Glomerular visceral epithelial cell (primary cell): Measurements from ENCODE around the gene ARHGEF5.
"Not testable (repeated sequence)": the region's sequence is repeated elsewhere in the genome, so short reads cannot be mapped to it uniquely, and the experiment has no call there.

Source experiments
- DNase-seq: peaks from one replicate; pipeline ENCODE4 v3.0.0-alpha.2; 2016; ENCODE audit errors: extremely low spot score

ARHGEF5 gene

DNA sequence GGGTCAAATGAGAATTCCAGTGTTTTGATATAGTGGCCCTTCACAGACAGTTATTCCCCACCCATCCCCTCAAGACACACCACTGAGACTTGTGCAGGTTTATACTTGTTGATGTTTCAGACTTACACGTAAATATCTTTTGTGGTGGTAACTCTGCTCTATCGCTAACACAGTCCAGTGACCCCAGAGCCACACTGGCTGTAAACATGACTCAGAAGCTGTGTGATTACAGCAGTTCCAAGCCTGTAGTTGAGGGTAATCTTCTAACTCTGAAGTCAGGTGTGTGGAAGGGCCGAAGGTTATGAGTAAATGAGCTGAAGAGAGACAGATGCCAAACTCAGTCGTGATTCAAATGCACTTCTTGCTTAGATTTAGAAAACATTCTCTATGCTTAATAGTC lies 28.9 kb downstream of the ARHGEF5 start:
- peak; percentile 81 for DNase-seq

DNA sequence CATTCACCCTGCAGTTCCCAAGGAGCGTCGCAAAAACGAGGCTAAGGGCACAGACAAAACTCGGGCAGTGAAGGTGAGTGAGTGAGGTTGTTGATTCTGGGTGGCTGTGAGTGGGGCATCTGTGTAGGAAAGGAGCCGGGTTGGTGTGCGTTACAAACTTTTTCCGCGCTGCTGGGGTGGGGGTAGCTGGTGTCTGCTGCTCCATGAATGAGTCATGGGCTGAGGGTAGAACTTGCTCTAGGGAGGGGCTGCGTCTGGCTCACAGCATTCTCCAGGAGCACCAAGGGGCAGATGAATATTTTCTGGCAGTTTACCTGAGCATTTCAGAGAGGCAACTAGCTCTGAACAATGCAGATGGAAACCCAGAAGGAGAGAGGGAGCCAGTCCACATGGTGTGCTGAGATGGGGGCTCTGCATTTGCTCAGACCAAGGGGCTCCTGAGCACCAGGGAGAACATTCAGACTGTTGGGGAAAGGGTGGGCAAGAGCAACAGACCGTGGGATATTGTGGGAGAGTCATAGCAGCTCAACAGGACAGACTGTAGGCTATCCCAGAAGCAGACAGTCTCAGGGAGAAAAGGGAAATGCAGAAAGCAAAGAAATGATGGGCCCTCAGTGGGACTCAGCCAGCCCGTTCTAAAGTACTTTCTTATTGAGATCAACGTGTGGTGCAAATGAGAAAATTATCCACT lies 29.5 kb downstream of the ARHGEF5 start:
- DNase-seq = peak; percentile 84

DNA sequence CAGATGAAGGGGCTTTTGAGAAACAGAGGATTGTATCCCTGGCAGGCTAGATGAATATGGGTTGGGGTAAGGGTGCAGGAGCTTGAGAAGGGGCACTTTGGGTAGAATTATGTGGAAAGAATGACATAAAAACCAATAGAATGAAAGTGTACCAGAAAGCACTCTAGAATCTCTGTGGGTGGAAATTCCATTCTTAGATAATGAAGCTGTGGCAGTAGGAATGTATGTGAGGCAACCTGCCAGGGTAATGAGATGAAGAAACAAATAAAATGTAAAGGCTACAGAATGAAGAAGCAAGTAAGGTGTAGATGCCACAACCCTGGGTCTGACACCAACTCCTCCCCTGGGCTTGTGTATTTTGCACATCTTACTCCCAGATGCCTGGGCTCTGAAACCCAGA lies 31.5 kb downstream of the ARHGEF5 start:
- DNase-seq = peak; percentile 74

DNA sequence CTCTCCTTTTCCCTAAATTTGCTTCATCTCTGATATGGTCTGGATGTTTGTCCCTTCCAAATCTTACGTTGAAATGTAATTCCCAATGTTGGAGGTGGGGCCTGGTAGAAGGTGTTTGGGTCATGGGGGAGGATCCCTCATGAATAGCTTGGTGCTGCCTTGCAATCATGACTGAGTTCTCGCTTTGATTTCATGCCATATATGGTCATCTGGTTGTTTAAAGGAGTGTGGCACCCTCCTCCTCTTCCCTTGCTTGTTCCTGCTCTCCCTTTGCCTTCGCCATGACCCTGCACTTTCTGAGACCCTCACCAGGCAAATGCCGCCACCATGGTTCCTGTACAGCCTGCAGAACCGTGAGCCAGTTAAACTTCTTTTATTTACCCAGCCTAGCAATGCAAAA lies 33.7 kb downstream of the ARHGEF5 start:
- no peak for DNase-seq

DNA sequence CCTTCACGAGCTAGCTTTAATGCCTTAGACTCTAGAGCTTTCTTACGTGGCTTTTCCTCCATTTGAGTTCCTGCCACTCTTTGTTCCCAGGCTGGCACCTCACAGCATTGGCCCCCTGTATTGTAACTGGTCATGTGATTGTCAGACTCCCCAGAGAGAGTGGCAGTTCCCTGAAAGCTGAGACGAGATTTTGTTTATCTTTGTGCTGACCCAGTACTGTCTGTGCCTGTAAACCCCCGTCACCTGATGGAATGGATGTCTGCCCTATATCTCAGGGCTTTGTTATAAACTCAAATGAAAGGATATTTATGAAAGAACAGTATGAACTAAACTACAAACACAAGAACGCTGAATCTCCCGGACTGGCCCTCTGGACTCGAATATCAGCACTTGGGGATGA lies 35.3 kb downstream of the ARHGEF5 start:
- no peak for DNase-seq

DNA sequence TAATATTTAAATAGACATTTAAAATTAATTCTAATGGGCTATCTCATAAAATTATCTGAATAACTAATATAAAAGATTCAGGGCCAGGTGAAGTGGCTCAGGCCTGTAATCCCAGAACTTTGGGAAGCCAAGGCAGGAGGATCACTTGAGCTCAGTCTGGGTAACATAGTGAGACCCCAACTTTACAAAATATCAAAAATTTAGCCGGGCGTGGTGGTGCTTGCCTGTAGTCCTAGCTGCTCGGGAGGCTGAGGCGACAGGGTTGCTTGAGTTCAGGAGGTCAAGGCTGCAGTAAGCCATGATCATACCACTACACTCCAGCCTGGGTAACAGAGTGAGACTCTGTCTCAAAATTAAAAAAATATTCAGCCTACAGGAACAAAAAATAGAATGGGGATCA lies 35.8 kb downstream of the ARHGEF5 start:
- DNase-seq = no peak

DNA sequence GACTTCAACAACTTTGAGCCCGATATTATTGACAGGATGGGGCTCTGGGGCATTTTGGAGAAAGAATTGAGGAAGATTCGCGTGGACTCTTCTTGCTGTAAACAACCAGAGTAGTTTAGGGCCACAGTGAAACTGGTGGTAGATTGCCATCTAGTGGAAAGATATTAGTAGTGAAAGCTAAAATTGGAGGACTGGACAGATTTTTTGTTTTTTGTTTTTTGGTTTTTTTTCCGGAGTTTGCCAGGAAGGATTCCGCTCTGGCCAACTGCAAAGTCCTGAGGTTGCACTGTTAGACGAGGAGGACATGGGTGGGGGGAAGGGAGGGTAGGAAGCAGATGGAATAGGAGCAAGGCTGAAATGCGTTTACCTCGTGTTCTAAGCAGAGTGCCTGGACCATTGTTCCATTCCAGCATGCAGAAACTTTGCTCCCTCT lies 36.6 kb downstream of the ARHGEF5 start:
- DNase-seq = peak; percentile 49

DNA sequence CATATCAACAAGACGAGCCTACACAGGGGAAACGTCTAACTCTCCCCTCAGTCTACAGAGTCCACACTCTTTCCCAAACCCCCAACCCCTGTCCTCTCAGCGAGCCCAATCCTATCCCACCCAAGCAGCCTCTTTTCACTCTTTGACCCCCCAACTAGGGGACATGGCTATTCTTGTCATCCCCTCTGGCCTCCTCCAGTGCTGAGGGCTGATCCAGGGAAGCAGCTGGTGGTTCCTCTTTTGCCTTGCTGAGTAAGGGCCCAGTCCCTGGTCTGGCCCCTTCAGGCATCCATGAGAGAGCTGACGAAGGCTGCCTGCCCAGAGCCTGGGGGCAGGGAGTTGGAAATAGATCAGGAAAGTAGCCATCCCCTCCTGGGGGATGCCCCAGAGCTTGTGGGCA lies 41.9 kb downstream of the ARHGEF5 start:
- DNase-seq = no peak

DNA sequence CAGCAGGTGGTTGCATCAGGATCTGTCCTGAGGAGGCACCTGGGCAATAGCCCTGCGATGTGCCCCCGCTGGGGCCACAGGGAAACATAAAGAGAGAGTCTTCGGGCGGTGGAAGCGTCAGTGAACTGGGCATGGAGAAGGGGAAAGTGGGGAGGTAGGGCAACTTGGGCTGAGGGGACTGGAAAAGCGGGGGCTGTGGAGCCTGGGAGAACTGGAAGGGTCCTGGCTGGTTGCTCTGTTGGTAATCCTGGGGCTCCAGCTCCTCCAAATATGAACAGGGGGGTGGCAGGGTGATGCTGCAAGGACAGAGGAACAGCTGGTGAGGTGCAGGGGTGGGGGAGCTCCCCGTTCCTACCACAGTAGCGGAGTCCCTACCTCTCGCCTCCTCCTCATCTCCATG lies 43.1 kb downstream of the ARHGEF5 start:
- no peak for DNase-seq

DNA sequence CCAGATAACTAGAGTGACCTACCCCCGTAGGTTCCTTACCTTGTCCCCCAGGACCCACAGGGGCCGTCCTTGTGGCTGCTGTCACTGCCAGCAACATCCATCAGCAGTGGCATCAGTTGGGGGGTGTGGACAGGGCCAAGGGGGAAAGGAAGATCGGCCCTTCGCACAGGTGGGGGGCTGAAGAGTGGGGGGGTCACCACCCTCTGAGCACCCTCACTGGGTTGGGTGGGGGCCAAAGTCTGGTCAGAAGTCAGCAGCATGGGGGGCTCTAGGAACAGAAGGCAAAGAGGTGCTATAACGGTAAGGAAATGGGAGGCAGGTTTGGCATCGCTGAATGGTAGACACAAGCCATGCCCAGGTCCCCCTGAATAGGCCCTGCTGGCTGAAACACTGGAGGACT lies 43.7 kb downstream of the ARHGEF5 start:
- DNase-seq = no peak

DNA sequence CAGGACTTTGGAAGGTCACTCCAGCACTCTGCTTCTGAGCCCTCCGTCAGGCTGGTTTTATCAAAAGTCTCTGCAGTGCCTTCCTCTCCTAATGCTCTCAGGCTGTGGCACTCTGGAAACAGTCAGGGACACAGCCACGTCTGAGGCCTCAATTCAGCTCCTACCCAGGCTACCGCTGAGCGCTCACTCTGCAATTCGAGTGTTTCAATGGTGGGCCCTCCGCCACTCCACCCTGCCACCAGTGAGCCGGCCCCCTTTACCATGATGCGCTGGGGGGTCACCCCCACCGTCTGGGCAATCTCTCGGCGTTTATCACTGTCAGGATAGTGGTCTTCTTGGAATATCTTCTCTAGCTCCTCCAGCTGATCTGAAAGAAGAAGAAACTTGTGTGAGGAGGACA lies 44.7 kb downstream of the ARHGEF5 start:
- no peak for DNase-seq

DNA sequence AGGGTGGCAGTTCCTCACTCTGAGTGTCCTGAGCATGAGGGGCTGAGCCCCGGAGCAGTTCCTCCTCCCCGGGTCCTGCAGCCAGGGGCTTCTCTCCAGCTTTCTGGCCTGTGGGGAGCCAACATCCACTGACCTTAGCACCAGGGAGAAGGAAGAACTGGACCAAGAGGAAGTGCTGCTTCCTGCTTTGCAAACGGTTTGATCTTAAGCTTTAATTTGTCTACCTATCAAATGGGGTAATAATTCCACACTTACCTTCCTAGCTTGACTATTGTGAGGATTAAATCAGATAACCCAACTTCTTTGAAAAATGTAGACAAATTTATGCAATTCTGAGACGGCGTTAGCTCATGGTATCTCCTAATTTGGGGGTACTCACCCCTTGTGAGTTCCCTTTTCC lies 46.3 kb downstream of the ARHGEF5 start:
- DNase-seq = no peak

DNA sequence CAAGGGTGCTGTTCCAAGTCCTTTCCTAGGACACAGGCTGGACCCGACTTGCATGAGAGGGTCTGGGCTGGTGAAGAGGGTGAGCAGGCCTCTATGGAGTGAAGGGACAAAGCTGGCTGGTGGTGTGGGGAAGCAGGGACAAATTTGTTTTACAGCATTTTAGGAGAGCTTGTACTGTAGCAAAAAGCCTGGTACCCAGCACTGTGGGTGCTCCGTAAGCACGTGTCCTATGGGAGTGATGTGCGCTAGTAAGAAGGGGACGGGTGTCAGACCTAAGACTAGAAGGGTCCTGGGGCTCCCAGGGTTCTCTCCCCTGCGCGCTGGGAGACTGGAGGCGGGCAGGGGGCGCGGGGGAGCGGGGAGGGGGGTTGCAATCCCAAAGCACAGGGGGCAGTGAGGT lies 47.9 kb downstream of the ARHGEF5 start:
- DNase-seq = no peak

DNA sequence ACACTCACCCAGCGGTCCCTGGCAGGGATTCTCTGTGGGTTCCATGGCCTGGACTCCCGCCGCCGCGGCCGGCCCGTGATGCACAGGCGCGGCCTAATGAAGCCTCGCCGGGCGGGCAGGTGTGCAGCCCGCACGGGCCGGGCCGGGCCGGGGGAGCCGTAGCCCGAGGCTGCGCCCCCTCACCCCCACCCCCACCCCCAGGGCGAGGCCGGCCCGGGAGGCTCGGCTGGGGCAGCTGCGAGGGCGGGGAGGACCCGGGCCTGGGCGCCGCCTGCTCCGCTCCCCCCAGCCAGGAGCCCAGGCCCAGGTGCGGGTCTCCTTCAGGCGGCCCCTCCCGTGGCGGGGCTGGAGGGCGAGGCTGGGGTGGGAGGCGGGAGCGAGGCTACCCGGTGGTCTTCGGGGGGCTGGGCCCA lies 48.5 kb downstream of the ARHGEF5 start, which contains the start of gene NOBOX:
TSS of gene NOBOX (minus strand) at position 45 of the 413 bp plus-strand sequence.
- no peak for DNase-seq

DNA sequence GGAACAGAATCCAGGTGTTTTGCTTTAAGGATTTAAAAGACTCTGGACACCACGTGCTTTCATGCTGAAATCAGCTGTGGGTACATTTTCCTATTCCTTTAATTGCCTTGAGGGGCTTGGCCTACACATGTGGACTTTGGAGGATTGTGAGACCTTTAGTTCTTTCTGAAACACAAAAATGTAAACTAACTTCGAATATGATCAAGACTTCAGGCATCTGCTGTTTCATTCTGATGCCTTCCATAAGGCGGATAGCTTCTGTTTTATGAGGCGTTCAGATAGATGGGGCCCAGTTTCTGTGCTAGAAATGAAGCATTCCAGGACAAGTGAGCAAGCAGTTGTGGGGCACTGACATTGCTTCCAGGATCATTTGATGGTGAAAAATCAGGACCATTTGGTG lies 49.7 kb downstream of the ARHGEF5 start:
- no peak for DNase-seq

DNA sequence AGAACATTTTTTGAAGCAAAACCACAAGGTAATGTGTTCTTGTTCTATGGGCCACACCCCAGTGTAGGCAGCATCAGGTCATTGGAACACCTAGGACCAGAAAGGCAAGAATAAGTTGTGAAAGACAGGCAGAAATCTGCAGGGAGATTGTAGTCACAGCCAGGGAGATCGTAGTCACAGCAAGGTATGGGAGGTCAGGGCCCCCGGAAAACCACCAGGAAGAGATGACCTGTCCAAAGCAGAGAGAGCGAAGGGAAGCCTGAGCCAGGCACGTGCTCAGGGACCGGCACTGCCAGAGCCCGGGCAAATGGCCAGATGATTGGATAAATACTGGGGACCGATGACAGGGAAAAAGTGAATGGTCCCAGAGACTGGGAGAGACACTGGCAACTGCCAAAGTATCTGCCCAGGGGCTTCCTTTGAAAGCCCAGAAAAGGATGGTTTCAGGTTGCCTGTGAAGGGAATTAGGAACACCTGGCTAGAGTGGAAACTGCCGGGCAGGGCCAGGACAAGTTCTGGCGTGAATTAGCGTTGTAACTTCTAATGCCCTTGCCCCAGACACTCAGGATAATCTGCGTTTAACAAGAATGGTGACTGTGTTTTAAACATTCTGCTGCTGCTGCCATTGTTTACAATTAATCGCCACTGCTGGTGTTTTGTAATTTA lies 52.2 kb downstream of the ARHGEF5 start:
- DNase-seq = no peak

DNA sequence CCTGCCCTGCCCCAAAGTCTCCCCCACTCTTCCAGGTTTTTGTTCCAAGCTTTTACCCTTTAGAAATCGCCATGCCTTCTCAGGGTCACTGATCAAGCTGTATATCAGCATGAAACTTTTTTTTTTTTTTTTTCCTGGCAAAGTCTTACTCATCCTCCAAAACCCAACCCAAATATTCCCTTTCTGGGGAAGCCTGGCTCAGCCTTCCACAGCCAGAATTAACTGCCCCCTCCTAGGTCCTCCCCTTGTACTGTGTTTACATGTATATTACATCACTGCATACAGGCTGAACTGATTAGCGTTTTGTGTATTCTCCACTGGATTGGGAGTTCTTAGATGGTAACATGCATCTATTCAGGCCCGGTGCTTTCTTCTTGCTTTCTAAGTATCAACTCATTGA lies 52.9 kb downstream of the ARHGEF5 start:
- DNase-seq = no peak

DNA sequence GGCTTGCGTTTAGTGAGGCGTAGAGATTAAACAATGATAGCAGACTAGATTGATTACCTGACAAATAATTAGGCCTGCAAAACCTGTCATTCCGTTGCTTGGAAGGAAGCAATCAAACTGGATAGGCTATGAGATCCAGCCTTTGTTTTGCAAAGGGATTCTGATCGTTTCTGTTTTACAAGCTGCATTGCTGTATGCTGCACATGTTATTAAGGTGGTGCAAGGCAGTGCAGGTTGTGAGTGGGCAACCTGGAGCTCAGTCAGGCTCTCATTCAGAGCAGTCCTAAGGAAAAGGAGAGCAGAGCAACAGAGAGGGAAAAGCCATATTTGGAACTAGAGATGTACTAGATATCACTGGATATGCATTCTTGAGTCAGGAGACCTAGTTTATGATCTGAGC lies 55.2 kb downstream of the ARHGEF5 start:
- DNase-seq = no peak

DNA sequence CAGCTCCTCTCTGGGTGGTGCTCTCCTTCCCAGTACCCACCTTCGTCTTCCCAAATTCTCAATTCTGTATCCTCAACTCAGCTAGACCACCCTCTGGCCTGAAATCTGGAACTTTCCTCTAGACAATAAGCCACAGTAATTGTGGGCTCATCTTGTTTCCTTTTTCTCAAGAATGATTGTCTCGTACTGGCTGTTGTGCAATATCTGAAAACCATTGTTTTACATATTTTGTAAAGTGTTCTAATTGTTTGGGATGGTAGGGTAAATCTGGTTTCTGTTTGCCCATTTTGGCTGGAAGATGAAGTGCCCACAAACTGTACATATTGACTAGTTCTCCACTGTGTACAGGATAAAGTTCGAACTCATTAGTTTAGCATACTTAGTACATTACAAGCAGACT lies 59.6 kb downstream of the ARHGEF5 start:
- no peak for DNase-seq

DNA sequence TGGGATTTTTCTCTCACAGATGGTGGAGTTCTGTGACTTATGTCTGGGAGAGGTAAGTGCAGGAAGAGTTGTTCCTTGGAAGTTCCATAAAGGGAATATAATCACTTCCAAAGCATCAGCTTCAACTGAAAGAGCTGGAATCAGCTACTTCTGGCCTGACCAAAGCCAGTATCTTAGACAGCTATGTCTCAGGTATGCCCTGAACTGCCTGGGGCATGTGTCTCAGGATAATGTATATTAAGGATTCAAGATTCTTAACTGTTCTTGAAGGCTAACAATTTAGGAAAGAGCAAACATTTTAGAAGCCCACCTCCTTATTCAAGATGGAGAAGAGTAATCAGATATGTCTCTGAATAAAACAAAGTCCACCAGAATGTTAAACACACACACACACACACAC lies 60.7 kb downstream of the ARHGEF5 start:
- DNase-seq = no peak

DNA sequence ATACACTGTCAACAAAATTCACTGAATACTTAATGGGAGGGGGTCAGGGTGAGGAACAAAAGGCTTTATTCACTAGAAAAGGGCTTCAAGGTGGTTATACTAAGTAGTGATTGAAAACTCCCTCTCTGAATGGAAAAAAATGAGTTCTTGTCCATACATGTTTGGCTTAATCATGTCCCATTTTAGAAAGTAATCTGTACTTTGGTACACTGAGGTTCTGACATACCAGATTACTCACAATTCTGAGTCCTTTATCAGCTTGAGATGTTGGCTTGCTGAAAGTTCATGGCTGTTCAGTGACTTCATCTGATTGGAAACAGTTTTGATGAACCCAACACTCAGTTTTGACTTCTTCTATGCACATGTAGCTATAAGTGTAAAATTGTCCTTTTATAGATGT lies 61.1 kb downstream of the ARHGEF5 start:
- DNase-seq = no peak

DNA sequence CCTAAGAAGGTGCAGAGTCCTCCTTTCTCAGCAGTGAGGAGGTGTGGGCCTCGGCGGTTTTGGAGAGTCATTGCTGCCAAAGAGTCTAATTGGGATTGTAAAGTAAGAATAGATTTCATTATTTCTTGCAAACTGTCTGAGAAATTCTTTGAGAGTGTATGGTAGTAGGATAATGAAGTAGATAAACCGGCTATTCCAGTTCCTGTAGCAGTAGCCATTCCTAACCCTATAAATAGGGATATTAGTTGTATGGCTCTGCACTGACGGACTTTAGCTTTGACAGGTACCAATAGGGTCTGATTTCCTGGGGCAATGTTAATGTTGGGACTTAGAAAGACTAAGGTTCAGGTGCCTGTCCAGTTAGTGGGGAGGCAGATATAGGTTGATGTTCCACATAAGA lies 63.7 kb downstream of the ARHGEF5 start:
- not testable (repeated sequence) for DNase-seq

DNA sequence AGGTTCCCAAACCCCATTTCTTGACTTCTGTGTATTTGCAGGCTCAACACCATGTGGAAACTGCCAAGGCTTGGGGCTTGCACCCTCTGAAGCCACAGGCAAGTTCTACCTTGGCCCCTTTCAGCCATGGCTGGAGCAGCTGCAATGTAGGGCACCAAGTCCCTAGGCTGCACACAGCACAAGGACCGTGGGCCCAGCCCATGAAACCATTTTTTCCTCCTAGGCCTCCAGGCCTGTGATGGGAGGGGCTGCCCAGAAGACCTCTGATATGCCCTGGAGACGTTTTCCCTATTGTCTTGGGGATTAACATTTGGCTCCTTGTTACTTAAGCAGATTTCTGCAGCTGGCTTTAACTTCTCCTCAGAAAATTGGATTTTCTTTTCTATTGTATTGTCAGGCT lies 72.3 kb downstream of the ARHGEF5 start:
- not testable (repeated sequence) for DNase-seq

DNA sequence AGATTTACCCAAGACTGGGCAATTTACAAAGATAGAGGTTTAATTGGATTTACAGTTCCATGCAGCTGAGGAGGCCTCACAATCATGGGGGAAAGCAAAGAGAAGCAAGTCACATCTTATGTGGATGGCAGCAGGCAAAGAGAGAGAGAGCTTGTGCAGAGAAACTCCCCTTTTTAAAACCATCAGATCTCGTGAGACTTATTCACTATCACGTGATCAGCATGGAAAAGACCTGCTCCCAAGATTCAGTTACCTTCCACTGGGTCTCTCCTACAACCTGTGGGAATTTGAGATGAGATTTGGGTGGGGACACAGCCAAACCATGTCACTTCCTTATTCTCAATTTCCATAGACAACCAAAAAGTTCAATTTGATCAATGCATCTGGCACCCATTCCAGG lies 73.2 kb downstream of the ARHGEF5 start:
- DNase-seq = no peak
